HG03039 (cell line): ENCODE data around the gene MADD.
"Not testable (repeated sequence)": the region's sequence is repeated elsewhere in the genome, so short reads cannot be mapped to it uniquely, and the experiment has no call there.

Source experiments
- ATAC-seq: cut with Tn5 transposase; IDR thresholded peaks from one replicate; pipeline ENCODE4 v1.9.1; 2021; ENCODE audit warnings: mild to moderate bottlenecking, moderate library complexity; ENCODE audit not compliant: unreplicated experiment

Gene MADD

DNA sequence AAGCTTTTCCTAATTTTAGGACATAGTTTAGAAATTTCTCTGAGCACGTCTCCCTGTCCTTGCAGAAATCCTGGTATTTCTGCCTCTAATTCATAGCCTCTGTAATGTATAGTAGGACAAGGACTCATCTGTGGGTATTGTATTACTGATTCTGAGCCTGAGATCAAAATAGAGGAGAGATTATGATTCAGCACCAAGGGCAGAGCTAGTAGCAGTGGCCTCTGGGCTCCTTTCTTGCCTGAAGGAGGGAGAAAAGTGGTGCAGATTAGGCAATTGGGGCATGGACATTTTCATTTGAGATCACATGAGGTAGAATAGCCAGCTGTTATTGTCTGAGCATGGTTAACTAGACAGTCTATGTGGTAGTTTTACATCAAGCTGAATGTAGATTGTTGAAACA, 2.8 kb downstream of the MADD start:
- no peak for ATAC-seq

DNA sequence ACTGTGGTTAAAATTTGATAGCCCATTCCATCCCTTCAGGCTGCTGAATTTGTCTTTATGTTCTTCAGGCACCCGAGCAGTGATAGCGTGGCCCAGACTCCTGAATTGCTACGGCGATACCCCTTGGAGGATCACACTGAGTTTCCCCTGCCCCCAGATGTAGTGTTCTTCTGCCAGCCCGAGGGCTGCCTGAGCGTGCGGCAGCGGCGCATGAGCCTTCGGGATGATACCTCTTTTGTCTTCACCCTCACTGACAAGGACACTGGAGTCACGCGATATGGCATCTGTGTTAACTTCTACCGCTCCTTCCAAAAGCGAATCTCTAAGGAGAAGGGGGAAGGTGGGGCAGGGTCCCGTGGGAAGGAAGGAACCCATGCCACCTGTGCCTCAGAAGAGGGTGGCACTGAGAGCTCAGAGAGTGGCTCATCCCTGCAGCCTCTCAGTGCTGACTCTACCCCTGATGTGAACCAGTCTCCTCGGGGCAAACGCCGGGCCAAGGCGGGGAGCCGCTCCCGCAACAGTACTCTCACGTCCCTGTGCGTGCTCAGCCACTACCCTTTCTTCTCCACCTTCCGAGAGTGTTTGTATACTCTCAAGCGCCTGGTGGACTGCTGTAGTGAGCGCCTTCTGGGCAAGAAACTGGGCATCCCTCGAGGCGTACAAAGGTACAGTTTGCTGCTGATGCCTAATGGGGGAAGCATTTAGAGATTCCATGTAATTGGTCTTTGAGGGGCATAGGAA, 4.7 kb downstream of the MADD start:
- ATAC-seq, result no peak

DNA sequence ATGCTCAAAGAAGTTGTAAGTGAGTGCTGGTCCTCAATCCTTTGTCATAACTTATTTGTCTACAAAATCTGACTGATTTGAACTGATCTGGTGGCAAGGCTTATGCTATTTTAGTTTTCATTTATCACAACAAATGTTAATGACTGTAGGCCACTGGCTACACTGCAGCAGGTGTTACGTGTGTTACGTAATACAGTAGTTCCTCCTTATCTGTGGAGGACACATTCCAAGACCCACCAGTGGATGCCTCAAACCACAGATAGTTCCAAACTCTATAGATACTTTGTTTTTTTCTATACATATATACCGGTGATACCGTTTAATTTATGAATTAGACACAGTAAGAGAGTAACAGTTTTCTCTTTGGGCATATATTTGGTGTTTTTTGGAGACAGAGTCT, 7.0 kb downstream of the MADD start:
- ATAC-seq, result no peak

DNA sequence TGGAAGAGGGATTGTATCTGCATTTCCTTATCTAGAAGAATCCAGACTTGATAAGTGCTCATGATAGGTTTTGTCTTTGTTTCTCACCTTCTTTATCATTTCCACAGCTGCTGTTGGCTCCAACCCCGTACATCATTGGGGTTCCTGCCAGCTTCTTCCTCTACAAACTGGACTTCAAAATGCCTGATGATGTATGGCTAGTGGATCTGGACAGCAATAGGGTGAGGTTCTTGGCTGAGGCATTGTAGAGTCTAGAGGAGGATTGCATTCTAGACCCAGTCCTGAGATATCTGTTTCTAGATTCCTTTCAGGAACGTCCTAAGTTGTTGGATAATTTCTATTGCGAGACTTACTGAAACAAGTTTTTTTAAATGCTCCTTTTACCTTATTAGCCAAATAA, 8.1 kb downstream of the MADD start:
- ATAC-seq, result no peak

DNA sequence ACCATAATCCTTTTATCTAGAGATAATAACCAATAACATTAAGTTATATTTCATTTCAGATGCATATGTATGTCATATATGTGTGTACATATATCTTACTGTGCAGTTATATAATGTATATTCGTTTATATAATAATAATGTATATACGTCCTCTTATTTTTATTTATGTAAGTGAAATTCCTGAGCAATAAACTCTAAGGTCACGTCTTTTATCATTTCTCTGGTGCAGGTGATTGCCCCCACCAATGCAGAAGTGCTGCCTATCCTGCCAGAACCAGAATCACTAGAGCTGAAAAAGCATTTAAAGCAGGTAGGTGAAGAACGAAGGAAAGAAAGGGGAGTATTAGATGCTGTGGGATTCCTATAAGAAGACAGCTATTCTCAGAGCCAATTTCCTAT, 8.8 kb downstream of the MADD start:
- ATAC-seq, result no peak

DNA sequence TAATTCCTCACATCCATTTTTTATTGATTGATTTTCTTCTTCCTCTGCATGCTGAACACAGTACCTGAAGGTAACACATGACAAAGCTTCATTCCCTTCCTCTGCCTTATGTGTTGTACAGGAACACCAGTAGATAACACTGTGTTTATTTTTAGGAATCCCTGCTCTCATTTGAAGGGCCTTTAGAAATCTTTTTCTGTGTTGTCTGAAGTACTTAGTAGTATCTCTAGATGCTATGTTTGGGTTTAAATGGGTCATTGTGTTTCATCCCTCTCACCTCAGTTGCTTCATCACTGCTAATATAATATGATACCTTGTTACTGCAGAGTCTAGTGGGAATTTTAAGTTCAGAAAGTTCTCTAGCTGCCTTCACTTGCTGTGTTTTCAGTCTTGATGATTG, 10.2 kb downstream of the MADD start:
- ATAC-seq, result no peak

DNA sequence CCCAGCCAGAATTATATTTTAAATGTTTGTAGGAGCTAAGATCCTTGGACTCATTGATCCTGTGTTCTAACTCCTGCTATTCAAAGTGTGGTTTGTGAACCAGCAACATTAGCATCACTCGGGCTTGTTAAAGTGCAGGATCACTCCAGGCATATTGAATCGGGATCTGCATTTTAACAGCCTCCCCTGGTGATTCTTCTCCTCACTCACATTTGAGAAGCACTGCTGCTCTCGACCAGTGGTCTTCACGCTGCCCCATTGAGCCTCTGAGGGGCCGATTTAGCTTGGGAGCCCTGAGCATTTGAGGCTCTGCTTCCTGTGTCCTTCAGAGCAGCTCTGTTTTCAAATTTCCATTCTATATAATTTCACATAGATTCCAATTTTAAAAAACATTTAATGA, 10.9 kb downstream of the MADD start:
- ATAC-seq, result no peak

DNA sequence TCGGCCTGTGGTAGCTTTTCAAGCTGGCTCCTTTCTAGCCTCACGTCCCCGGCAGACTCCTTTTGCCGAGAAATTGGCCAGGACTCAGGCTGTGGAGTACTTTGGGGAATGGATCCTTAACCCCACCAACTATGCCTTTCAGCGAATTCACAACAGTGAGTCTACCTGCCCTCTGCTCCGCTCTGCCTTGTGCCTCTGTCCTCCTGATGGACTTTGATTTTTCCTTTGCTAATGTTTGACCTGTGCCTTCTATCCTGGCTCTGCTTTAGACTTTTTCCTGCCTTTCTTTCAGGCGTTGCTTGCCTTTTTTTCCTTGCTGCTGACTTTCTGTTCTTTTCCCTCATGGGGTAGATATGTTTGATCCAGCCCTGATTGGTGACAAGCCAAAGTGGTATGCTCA, 12.5 kb downstream of the MADD start:
- no peak for ATAC-seq

DNA sequence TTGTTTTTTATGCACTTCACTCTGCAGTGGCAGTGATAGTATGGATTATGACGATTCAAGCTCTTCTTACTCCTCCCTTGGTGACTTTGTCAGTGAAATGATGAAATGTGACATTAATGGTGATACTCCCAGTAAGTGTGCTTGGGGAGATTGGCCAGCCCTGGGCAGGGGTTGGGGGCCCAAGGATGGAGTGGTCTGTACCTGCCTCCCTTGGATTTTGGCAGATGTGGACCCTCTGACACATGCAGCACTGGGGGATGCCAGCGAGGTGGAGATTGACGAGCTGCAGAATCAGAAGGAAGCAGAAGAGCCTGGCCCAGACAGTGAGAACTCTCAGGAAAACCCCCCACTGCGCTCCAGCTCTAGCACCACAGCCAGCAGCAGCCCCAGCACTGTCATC, 14.2 kb downstream of the MADD start:
- no peak for ATAC-seq

DNA sequence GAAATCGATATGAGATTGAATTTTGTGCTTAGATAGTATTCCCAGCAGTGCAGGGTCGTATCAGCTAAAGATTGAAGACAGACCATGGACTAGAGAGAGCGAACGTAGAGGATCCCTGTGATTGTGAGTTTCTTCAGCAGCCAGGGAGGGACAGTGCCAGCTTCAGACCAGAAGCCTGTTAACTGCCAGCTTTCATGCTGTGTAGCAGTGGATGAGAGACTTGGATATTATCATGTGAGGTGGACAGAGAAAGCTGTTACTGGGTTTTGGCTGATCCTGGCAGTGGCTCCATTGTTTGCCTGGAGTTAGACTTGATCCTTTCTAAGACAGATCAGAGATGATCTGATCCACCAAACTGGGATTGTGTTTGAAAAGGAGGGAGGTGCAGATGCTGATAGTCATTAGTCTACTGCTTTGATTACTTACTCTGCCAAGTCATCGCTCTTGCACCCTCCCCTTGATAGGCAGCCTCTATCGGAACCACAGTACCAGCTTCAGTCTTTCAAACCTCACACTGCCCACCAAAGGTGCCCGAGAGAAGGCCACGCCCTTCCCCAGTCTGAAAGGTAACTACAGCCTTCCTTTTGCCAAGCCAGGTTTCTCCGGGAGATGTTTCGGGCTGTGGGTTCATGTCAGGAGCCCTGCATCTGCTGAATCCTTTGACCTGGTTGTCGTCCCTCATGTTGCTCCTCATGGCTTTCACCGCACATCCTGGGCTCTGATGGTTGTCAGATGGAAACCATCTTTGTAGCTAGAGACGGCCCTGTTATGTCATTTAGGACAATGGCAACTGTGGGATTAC, 16.2 kb downstream of the MADD start:
- ATAC-seq, result no peak

DNA sequence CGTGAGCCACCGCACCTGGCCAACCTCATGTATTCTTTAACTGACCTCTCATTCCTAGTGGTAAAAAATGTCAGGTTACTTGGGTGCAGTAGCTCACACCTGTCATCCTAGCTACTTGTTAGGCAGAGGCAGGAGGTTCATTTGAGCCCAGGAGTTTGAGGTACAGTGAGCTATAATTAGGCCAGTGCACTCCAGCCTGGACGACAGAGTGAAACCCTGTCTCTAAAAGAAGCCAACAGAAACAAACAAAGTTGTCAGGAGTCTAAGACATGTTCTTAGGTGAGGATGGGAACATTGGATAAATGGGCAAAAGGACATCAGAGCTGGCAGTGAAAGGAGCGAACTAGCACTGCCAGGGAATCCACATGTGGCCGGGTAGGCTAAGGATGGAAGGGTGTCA, 18.1 kb downstream of the MADD start:
- ATAC-seq, result no peak

DNA sequence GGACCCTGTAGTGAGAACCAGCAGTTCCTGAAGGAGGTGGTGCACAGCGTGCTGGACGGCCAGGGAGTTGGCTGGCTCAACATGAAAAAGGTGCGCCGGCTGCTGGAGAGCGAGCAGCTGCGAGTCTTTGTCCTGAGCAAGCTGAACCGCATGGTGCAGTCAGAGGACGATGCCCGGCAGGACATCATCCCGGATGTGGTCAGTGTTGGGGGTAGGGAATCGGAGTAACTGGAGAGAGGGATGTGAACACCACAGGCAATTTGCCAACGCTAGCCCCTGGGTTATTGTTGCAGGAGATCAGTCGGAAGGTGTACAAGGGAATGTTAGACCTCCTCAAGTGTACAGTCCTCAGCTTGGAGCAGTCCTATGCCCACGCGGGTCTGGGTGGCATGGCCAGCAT, 19.9 kb downstream of the MADD start:
- no peak for ATAC-seq

DNA sequence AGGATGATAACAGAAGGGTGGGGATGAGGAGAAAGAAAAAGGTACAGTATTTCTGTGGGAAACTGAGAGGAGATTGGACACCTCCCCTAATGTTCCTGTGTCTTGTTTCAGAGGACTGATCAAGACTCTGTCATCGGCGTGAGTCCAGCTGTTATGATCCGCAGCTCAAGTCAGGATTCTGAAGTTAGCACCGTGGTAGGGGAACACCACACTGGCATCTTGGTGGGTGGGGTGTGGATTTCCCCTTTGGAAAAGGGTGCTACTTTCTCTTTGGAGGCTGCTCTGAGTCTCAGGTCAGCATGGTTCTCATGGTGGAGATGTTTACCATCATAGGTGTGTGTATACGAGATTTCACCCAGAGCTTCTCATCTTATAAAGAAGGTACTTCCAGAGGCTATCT, 25.5 kb downstream of the MADD start:
- ATAC-seq, result no peak

DNA sequence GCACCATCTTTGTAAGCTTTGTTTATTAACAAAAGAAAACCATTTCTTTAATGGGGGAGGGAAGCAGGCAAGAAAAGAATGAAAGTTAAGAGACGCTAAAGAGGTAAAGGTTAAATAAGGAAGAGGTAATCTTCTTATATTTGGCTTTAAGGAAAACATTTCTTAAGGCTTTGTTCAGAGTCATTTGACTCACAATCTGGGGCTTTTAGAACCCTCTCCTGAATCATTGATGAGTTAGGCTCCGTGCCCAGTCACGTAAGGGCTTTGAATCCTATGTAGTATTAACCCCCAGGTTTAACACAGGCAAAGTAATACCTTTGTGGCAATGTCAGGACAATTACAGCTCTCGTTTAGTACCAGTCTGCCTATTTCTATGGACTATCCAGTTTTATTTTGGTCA, 26.1 kb downstream of the MADD start:
- ATAC-seq, result no peak

DNA sequence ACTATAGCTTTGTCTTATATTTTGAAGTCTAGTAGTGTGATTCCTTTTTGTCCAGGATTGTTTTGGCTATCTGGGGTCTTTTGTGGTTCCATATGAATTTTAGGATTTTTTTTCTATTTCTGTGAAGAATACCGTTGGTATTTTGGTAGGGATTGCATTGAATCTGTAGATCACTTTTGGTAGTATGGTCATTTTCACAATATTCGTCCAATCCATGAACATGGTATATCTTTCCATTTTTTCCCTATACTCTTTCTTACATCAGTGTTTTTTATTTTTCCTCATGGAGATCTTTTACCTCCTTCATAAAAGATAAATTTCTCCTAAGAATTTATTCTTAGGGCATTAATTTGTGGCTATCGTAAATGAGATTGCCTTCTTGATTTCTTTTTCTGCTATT, 29.1 kb downstream of the MADD start:
- ATAC-seq, result no peak

DNA sequence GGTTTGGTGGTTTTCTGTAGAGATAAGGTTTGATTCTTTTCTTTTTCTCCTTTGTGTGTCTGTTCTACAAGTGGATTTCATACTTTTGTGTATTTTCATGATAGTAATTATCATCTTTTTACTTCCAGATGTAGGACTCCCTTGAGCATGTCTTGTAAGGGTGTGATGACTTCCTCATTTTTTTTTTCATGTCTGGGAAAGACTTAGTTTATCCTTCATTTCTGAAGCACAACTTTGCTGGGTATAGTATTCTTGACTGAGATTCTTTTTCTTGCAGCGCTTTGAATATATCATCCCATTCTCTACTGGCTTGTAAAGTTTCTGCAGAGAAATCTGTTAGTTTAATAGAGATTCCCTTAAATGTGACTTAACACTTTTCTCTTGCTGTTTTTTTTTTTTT, 32.9 kb downstream of the MADD start:
- no peak for ATAC-seq

DNA sequence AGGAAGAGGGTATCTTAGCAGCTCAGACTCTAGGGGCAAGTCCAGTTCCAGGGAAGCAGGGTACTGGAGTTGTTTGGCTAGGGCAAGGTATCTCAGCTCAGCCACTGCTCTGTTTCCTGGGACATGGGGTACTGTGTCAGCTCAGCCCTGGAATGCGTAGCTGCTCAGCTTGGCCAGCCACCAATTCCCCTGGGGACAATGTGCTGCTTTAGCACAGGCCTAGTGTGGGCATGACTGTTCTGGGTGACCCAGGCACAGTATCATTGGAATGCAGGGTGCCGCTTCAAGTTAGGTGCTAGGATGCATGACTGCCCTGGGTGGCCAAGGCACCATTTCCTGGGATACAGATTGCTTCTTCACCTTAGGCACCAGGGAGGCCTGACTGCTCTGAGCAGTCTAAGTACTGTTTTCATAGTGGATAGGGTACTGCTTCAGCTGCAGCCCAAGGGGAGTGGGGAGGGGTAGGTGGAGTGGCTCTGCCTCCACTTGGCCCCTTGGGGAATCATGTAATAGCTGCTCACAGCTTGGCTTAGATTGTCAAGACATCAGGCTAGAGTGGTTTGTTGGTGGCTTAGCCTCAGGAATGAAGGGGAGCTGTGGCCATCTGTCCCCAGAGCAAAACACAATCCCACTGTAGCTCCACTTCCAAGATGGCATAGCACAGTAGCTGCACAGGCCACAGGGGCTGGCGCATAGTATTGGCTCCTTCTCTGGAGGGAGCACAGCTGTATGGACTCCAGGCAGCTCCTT, 36.0 kb downstream of the MADD start:
- ATAC-seq, result no peak

DNA sequence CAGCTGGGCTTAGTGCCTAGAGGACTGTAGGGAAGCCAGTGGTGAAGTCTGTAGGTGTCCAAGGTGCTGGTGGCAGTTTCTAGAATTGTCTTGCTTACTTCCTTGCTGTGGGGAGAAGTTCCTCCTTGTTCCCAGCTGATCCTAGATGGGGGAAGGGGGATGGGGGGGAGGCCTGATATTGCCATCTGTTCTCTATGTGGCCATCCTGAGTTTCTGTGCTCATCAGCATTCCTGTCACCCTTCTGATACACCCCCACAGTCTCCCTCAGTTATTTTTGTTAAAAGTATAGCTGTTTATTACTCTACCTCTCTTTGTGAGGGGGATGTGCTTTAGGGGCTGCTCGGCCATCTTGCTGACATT, 36.5 kb downstream of the MADD start:
- no peak for ATAC-seq

DNA sequence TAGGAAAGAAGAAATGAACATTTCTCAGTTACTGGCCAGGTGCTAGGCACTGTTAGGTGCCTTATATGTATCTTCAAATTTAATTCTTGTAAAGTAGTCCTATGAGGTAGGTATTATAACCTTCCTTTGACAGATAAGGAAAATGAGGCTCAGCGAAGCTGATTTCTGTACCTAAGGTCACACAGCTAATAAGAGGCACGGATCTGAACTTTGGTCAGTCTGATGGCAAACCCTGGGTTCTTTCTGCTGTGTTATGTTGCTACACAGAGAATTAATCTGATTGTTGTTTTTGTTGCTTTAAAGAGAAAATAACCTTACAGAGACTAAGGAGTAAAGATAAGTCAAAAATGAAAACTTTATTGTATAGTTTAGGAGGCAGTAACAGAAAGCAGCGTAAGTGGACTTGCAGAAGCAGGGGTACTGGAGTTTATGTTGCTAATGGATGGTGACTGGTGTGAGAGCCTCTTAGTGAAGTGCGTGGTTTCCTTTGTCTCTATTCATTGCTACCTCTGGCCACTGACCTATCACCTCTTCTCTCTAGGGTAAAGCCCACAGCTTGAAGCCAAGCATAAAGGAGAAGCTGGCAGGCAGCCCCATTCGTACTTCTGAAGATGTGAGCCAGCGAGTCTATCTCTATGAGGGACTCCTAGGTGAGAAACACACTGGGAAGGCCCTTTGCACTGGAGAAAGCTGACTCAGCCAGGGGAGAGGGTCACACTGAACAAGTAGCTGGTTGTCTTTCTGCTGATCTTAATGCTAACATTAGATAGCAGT, 38.3 kb downstream of the MADD start:
- ATAC-seq, result no peak

DNA sequence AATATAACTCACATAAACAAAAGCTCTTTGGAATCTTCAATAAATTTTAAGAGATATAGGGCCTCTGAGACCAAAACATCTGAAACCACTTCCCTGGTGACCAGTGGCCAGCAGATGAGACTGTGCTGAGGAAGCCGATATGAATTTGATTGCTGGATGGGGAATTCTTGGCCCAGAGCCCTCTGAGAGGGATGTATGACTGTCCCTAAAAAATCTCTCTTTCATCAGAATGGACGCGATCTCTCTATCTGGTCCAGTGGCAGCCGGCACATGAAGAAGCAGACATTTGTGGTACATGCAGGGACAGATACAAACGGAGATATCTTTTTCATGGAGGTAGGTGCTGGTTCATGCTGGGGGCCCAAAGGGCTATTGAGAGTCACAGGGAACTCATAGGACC, 45.1 kb downstream of the MADD start:
- no peak for ATAC-seq

DNA sequence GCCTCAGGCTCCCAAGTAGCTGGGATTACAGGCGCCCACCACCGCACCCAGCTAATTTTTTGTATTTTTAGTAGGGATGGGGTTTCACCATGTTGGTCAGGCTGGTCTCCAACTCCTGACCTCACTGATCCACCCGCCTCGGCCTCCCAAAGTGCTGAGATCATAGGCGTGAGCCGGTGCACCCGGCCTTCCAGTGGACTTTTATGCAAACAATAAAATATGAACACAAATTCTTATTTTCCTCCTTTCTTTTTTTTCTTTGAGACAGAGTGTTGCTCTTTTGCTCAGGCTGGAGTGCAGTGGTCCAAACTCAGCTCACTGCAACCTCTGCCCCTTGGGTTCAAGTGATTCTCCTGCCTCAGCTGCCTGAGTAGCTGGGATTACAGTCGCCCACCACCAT, 46.6 kb downstream of the MADD start:
- ATAC-seq, result not testable (repeated sequence)
